A673 (cell line): ENCODE measurements around the gene GAS6. TPM values are rescaled to one million over a fixed set of nuclear protein-coding genes. Genes with fewer than 3 reads are reported as not detected.

Experiments used
- BruUV-seq: library from RNA; stranded (reverse); fragments of 400-500 nt; replicated peaks from 2 replicates; lab custom pipeline; 2021; lab: Mats Ljungman, UMichigan
- CTCF ChIA-PET: fragments of 300-600 bp; sonication (Branson Sonifier 250); formaldehyde crosslinking; loops from one replicate; lab custom pipeline; 2022; ENCODE audit warnings: antibody characterized with exemption; lab: Charles Lee
- POLR2A ChIA-PET: fragments of 300-600 bp; sonication (Branson Sonifier 250); formaldehyde crosslinking; loops from one replicate; lab custom pipeline; 2022; ENCODE audit warnings: antibody characterized with exemption; ENCODE audit not compliant: low non-redundant PET; lab: Charles Lee
- DNase-seq: peaks from one replicate; pipeline ENCODE4 v3.0.0-alpha.2; 2015; ENCODE audit warnings: low spot score
- H3K27ac ChIP-seq: fragments of 200-600 bp; sonication (generic); 2 replicates; pipeline ENCODE4 v1.5.1; 2016; ENCODE audit warnings: mixed run types, low read depth, mild to moderate bottlenecking, mixed read lengths, antibody characterized with exemption, low read length; ENCODE audit not compliant: poor library complexity, severe bottlenecking
- H3K27me3 ChIP-seq: fragments of 200-600 bp; sonication (generic); replicated peaks from 2 replicates; pipeline ENCODE4 v1.6.1; 2017; ENCODE audit warnings: mixed run types, low read depth, mild to moderate bottlenecking, mixed read lengths, antibody characterized with exemption, low read length; ENCODE audit not compliant: insufficient read depth, poor library complexity
- H3K36me3 ChIP-seq: fragments of 200-600 bp; sonication (generic); 2 replicates; pipeline ENCODE4 v1.6.1; 2016; ENCODE audit warnings: mixed run types, mild to moderate bottlenecking, mixed read lengths, antibody characterized with exemption, low read length; ENCODE audit not compliant: insufficient read depth, poor library complexity, severe bottlenecking
- H3K4me1 ChIP-seq: fragments of 200-600 bp; sonication (generic); 2 replicates; pipeline ENCODE4 v1.6.1; 2017; ENCODE audit warnings: mixed run types, mild to moderate bottlenecking, mixed read lengths, antibody characterized with exemption, low read length; ENCODE audit not compliant: insufficient read depth, poor library complexity, severe bottlenecking
- H3K4me3 ChIP-seq: fragments of 200-600 bp; sonication (generic); 2 replicates; pipeline ENCODE4 v1.5.1; 2016; ENCODE audit warnings: low read depth, mixed run types, mild to moderate bottlenecking, mixed read lengths, low read length; ENCODE audit not compliant: poor library complexity, severe bottlenecking
- H3K9me3 ChIP-seq: fragments of 200-600 bp; sonication (generic); 2 replicates; pipeline ENCODE4 v1.6.1; 2016; ENCODE audit warnings: mixed run types, low read depth, mild to moderate bottlenecking, mixed read lengths, antibody characterized with exemption, low read length; ENCODE audit not compliant: poor library complexity, severe bottlenecking
- EZH2 ChIP-seq: fragments of 200-600 bp; sonication (generic); IDR thresholded peaks from 2 replicates; pipeline ENCODE4 v1.6.1; 2017; ENCODE audit warnings: borderline replicate concordance, low read depth, mild to moderate bottlenecking, mixed read lengths, antibody characterized with exemption, low read length; ENCODE audit not compliant: poor library complexity, severe bottlenecking
- intact Hi-C: fragments of 100-400 bp; cut with micrococcal nuclease; formaldehyde crosslinking; loops from one replicate; pipeline ENCODE4 v1.10.0; 2022; ENCODE audit not compliant: unreplicated experiment
- total RNA-seq: library from RNA; stranded (reverse); gene quantifications from 2 replicates; pipeline ENCODE4 v1.2.3, GENCODE V29; 2021
- TF ChIP-seq, protein P1 (sequence below): fragments of 300-800, 200-600 bp; sonication (generic); conservative IDR thresholded peaks from 2 replicates; pipeline ENCODE4 v1.5.1; 2017; ENCODE audit warnings: low read depth, mild to moderate bottlenecking, antibody characterized with exemption, low read length, moderate library complexity, mixed read lengths

Gene GAS6
- total RNA-seq, 1 experiment from 2014 or later: 0.67 TPM

DNA sequence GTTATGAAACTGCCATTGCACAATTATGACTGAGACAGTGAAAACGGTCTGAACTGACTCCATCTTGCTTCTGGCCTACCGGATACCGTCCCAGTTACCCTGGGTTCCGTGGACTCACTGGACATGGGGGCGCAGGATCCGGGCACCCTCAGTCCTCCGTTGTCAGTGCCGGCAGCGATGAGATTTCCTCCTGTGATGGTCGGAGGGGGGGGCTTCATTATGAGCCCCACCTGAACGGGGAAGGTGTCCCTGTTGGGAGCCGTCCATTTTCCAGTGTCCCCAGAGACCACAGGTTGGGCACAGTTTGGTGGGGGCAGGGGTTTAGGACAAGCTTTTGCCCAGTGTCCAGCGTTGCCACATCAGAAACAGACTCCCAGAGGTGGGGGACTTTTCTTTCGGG, 81.4 kb downstream of the GAS6 start:
- H3K27me3 ChIP-seq: peaks cover 69% of the 10 kb centered on the region
- BruUV-seq: no TSS peak
- H3K4me3 ChIP-seq: no peak overlapping the region
- no peaks in the 10 kb centered on the region for H3K4me1 ChIP-seq
- no peaks in the 10 kb centered on the region for H3K9me3 ChIP-seq
- ChIA-PET CTCF (no interaction called here), POLR2A (no interaction called here)
- no peak overlapping the region for H3K27ac ChIP-seq
- H3K36me3 ChIP-seq: no peaks in the 10 kb centered on the region
- DNase-seq: no peak
- intact Hi-C loops: no loop called here
- TF ChIP-seq, protein P1, sequence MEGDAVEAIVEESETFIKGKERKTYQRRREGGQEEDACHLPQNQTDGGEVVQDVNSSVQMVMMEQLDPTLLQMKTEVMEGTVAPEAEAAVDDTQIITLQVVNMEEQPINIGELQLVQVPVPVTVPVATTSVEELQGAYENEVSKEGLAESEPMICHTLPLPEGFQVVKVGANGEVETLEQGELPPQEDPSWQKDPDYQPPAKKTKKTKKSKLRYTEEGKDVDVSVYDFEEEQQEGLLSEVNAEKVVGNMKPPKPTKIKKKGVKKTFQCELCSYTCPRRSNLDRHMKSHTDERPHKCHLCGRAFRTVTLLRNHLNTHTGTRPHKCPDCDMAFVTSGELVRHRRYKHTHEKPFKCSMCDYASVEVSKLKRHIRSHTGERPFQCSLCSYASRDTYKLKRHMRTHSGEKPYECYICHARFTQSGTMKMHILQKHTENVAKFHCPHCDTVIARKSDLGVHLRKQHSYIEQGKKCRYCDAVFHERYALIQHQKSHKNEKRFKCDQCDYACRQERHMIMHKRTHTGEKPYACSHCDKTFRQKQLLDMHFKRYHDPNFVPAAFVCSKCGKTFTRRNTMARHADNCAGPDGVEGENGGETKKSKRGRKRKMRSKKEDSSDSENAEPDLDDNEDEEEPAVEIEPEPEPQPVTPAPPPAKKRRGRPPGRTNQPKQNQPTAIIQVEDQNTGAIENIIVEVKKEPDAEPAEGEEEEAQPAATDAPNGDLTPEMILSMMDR: no peak
- no peak for TF ChIP-seq EZH2

DNA sequence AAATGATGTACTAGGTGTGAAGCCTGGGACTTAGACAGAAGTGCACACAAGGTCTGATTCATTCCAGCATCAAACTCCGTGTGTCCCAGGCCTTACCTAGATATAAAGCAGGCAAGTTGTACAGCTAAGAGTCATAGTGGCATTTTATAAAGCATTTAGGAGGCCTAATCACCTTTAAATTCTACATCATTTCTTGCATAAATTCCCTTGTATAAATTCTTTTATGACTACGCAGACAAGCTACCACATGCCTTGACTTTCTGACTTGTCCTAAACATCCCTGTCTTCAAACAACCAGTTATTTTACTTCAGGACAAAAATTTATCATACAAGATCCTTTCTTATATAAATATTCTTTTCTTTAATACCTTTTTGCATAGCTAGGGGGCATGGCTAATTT, 82.3 kb downstream of the GAS6 start:
- ChIA-PET POLR2A (no interaction called here), CTCF (no interaction called here)
- no peak for DNase-seq
- Histone ChIP-seq H3K4me1 (no peaks in the 10 kb centered on the region), H3K36me3 (no peaks in the 10 kb centered on the region), H3K27ac (no peak overlapping the region), H3K4me3 (no peak overlapping the region), H3K27me3 (peaks cover 74% of the 10 kb centered on the region), H3K9me3 (no peaks in the 10 kb centered on the region)
- TF ChIP-seq, protein P1: no peak; the same call in 1 of the 2 replicates
- TF ChIP-seq EZH2: no peak
- intact Hi-C loops: no loop called here
- BruUV-seq: no TSS peak

DNA sequence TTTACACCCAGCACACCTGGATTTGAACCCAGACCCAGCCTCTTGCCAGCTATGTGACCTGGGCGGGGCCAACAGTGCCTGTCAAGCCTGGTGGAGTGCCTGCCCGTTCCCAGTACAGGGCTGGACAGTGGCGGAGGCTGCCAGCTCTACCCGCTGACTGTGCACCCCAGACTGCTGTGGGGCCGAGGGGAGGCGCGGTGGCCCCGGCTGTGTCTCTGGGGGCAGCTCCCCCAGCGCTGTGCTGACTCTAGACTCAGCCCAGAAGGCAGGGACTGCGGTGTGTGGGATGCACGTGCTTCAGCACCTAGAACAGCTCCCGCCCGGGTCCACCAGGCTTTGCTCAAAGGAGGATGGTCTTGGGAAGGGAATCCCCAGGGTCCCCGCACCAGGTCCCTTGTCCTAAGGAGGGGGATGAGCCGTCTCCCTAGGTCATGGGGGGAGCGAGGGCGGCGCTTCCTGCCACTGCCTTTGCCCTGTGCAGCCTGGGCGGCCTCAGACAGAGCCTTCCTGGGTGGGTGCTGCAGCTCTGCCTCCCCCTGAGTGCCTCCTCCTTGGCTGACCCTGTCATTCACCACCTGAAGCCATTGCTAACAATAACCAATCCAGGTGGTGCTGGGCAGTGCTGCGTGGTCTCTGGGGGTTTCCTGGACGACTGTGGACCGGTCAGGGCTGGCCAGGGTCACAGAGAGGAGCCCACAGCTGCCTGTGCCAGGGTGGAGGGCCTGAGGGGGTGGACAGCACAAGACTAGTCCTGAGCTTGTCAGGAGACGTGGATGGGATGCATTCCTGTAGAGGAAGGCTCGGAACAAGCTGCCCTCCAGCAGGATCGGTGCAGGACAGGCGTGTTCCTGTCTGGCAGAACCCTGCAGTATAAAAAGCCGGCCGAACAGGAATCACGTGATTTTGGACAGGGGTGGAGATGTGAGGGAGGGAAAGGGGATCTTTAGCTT, 86.3 kb downstream of the GAS6 start:
- DNase-seq: peak; percentile 44
- Histone ChIP-seq H3K4me3 (no peak overlapping the region), H3K27ac (no peak overlapping the region), H3K9me3 (no peaks in the 10 kb centered on the region), H3K27me3 (peaks cover 43% of the 10 kb centered on the region), H3K36me3 (no peaks in the 10 kb centered on the region), H3K4me1 (no peaks in the 10 kb centered on the region)
- POLR2A ChIA-PET: no interaction called here
- CTCF ChIA-PET: no interaction called here
- no TSS peak for BruUV-seq
- intact Hi-C loops: no loop called here
- TF ChIP-seq, protein P1: no peak
